Measurements from ENCODE around the gene MTO1. TPM values are rescaled to one million over a fixed set of nuclear protein-coding genes. Genes with fewer than 3 reads are reported as not detected.
"Not testable (repeated sequence)": the region's sequence is repeated elsewhere in the genome, so short reads cannot be mapped to it uniquely, and the experiment has no call there.

Gene MTO1
- total RNA-seq, 5 donors from 2014 or later (not counting 1 experiment from before 2014, with no cell fraction given) = 55.0 to 80.4 (median 59.3) TPM

GRCh38 chr6:73528897-73529296 lies 67.4 kb downstream of the MTO1 start:
- H3K27ac Mint-ChIP-seq = no peak overlapping the region
- H3K9me3 Mint-ChIP-seq = no peaks in the 10 kb centered on the region

DNA sequence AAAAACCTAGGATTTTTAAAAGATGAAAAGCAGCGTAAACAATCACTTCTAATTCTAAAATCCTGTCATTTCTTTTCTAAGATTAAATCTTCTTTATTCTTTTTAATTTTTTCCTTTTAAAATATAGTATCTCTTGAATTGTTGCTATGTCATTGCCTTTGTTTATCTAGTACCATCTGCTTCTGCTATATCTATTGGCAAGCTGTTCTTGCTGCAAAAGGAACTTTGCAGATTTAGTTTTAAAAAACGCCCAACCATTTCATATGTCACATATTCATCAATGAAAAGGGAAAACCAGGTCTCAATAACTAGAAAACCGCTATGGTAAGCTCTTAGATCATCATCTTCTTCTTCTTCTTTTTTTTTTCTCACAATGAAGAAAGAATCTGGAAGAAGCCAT lies 70.8 kb downstream of the MTO1 start:
- POLR2A ChIA-PET = no interaction called here
- H3K27ac Mint-ChIP-seq = no peak overlapping the region
- Histone ChIP-seq H3K27ac (ENCODE audit: low read length) (no peak overlapping the region), H3K4me3 (ENCODE audit: control insufficient read depth in 1 of 2, extremely low read depth in 1 of 2, low read length in 1 of 2) (no peak overlapping the region), H3K36me3 (ENCODE audit: control insufficient read depth in 2 of 2, extremely low read depth in 1 of 2, insufficient read depth in 1 of 2, low read length in 1 of 2) (no peaks in the 10 kb centered on the region), H3K9me3 (no peaks in the 10 kb centered on the region), H3K27me3 (replicated peaks in 1 of 2; ENCODE audit: control insufficient read depth in 2 of 2, extremely low read depth in 1 of 2, insufficient read depth in 2 of 2, low read length in 1 of 2) (peaks cover 0 to 5% of the 10 kb centered on the region in 2 experiments), H3K4me1 (ENCODE audit: control insufficient read depth in 1 of 2, extremely low read depth in 1 of 2, insufficient read depth in 2 of 2, low read length in 2 of 2) (no peaks in the 10 kb centered on the region)
- H3K27me3 Mint-ChIP-seq = no peaks in the 10 kb centered on the region
- H3K9me3 Mint-ChIP-seq = no peaks in the 10 kb centered on the region
- no peaks in the 10 kb centered on the region for H3K36me3 Mint-ChIP-seq
- no peaks in the 10 kb centered on the region for H3K4me1 Mint-ChIP-seq
- DNase-seq = no peak
- H3K4me3 Mint-ChIP-seq = no peak overlapping the region
- CTCF ChIA-PET = interaction anchor here in 1 of 2 donors (0.7 kb wide), 1 partner anchor 1676 kb away, joined by 6 read pairs; no protein-coding TSS in a partner anchor
- WGBS (ENCODE audit: insufficient coverage) = no CpG with 5 or more reads among the region's 3 CpGs
- no peak for ATAC-seq (replicated peaks in 1 of 4)

More at GRCh38 chr6:73528897-73529296, 67.4 kb downstream of the MTO1 start:
- peaks cover 5 to 7% (median 6%) of the 10 kb centered on the region in 3 donors for H3K4me1 Mint-ChIP-seq
- DNase-seq (no peak), ATAC-seq (replicated peaks in 1 of 4) (no peak)
- no peak overlapping the region for H3K27ac ChIP-seq (ENCODE audit: low read length)
- no peak overlapping the region for H3K4me3 Mint-ChIP-seq
- H3K36me3 ChIP-seq (ENCODE audit: control insufficient read depth in 2 of 2, extremely low read depth in 1 of 2, insufficient read depth in 1 of 2, low read length in 1 of 2) = no peaks in the 10 kb centered on the region
- WGBS (ENCODE audit: insufficient coverage) = 83% methylated on average over 2 of the region's 7 CpGs
- H3K4me1 ChIP-seq (ENCODE audit: control insufficient read depth in 1 of 2, extremely low read depth in 1 of 2, insufficient read depth in 2 of 2, low read length in 2 of 2) = peaks cover 4 to 5% of the 10 kb centered on the region in 2 experiments
- H3K27me3 ChIP-seq (replicated peaks in 1 of 2; ENCODE audit: control insufficient read depth in 2 of 2, extremely low read depth in 1 of 2, insufficient read depth in 2 of 2, low read length in 1 of 2) = peaks cover 0 to 5% of the 10 kb centered on the region in 2 experiments
- peaks cover 3% of the 10 kb centered on the region for H3K36me3 Mint-ChIP-seq
- no peaks in the 10 kb centered on the region for H3K9me3 ChIP-seq
- H3K27me3 Mint-ChIP-seq = no peaks in the 10 kb centered on the region
- POLR2A ChIA-PET = no interaction called here
- CTCF ChIA-PET = no interaction called here
- H3K4me3 ChIP-seq (ENCODE audit: control insufficient read depth in 1 of 2, extremely low read depth in 1 of 2, low read length in 1 of 2) = no peak overlapping the region

DNA sequence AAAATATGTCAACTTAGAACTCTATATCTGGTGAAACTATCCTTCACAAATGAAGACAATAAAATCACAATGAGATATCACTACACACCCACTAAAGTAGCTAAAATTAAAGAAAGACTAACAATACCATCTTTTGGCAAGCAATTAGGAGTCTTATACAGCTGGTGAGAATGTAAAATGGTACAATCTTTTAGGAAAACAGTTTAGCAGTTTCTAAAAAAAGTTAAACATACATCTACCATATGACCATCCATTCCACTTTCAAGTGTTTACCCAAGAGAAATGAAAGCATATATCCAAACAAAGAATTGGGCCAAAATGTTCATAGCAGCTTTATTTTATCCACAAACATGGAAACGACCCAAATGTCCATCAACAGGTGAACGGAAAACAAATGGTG lies 73.1 kb downstream of the MTO1 start:
- no peaks in the 10 kb centered on the region for H3K27me3 Mint-ChIP-seq
- H3K4me3 Mint-ChIP-seq = no peak overlapping the region
- no peaks in the 10 kb centered on the region for H3K36me3 ChIP-seq (ENCODE audit: control insufficient read depth in 2 of 2, extremely low read depth in 1 of 2, insufficient read depth in 1 of 2, low read length in 1 of 2)
- ChIA-PET CTCF (no interaction called here), POLR2A (no interaction called here)
- no CpG with 5 or more reads among the region's 2 CpGs for WGBS (ENCODE audit: insufficient coverage)
- no peak overlapping the region for H3K27ac Mint-ChIP-seq
- H3K36me3 Mint-ChIP-seq = no peaks in the 10 kb centered on the region
- H3K27ac ChIP-seq (ENCODE audit: low read length) = no peak overlapping the region
- DNase-seq = no peak
- no peaks in the 10 kb centered on the region for H3K4me1 ChIP-seq (ENCODE audit: control insufficient read depth in 1 of 2, extremely low read depth in 1 of 2, insufficient read depth in 2 of 2, low read length in 2 of 2)
- no peak for ATAC-seq (replicated peaks in 1 of 4)
- H3K4me3 ChIP-seq (ENCODE audit: control insufficient read depth in 1 of 2, extremely low read depth in 1 of 2, low read length in 1 of 2) = no peak overlapping the region
- no peaks in the 10 kb centered on the region for H3K4me1 Mint-ChIP-seq
- no peaks in the 10 kb centered on the region for H3K9me3 ChIP-seq
- peaks cover 0 to 5% of the 10 kb centered on the region in 2 experiments for H3K27me3 ChIP-seq (replicated peaks in 1 of 2; ENCODE audit: control insufficient read depth in 2 of 2, extremely low read depth in 1 of 2, insufficient read depth in 2 of 2, low read length in 1 of 2)
- H3K9me3 Mint-ChIP-seq = no peaks in the 10 kb centered on the region

- ChIA-PET CTCF (interaction anchor here (0.5 kb wide), 2 partner anchors 66 to 1673 kb away, joined by 3 read pairs; no protein-coding TSS in a partner anchor), POLR2A (interaction anchor here in 1 of 2 donors (0.6 kb wide), 1 partner anchor 15 kb away, joined by 11 read pairs; no protein-coding TSS in a partner anchor)
- H3K4me3 Mint-ChIP-seq = no peak overlapping the region
- H3K4me1 ChIP-seq (ENCODE audit: control insufficient read depth in 1 of 2, extremely low read depth in 1 of 2, insufficient read depth in 2 of 2, low read length in 2 of 2) = no peaks in the 10 kb centered on the region
- H3K36me3 Mint-ChIP-seq = no peaks in the 10 kb centered on the region
- no peaks in the 10 kb centered on the region for H3K27me3 Mint-ChIP-seq
- no peaks in the 10 kb centered on the region for H3K9me3 ChIP-seq
- DNase-seq (no peak), ATAC-seq (replicated peaks in 1 of 4) (no peak)
- H3K4me3 ChIP-seq (ENCODE audit: control insufficient read depth in 1 of 2, extremely low read depth in 1 of 2, low read length in 1 of 2) = no peak overlapping the region
- no peaks in the 10 kb centered on the region for H3K4me1 Mint-ChIP-seq
- H3K9me3 Mint-ChIP-seq = no peaks in the 10 kb centered on the region
- no peaks in the 10 kb centered on the region for H3K27me3 ChIP-seq (replicated peaks in 1 of 2; ENCODE audit: control insufficient read depth in 2 of 2, extremely low read depth in 1 of 2, insufficient read depth in 2 of 2, low read length in 1 of 2)
- WGBS (ENCODE audit: insufficient coverage) = no CpG with 5 or more reads among the region's 3 CpGs
- H3K27ac ChIP-seq (ENCODE audit: low read length) = no peak overlapping the region
- no peak overlapping the region for H3K27ac Mint-ChIP-seq
- H3K36me3 ChIP-seq (ENCODE audit: control insufficient read depth in 2 of 2, extremely low read depth in 1 of 2, insufficient read depth in 1 of 2, low read length in 1 of 2) = no peaks in the 10 kb centered on the region
These were observed 76.1 kb downstream of the MTO1 start for GRCh38 chr6:73537677-73538076.

GRCh38 chr6:73538116-73538779 lies 76.7 kb downstream of the MTO1 start:
- POLR2A ChIA-PET = no interaction called here
- no peaks in the 10 kb centered on the region for H3K9me3 Mint-ChIP-seq
- Histone ChIP-seq H3K9me3 (no peaks in the 10 kb centered on the region), H3K27ac (ENCODE audit: low read length) (no peak overlapping the region), H3K27me3 (replicated peaks in 1 of 2; ENCODE audit: control insufficient read depth in 2 of 2, extremely low read depth in 1 of 2, insufficient read depth in 2 of 2, low read length in 1 of 2) (no peaks in the 10 kb centered on the region), H3K4me1 (ENCODE audit: control insufficient read depth in 1 of 2, extremely low read depth in 1 of 2, insufficient read depth in 2 of 2, low read length in 2 of 2) (no peaks in the 10 kb centered on the region), H3K4me3 (ENCODE audit: control insufficient read depth in 1 of 2, extremely low read depth in 1 of 2, low read length in 1 of 2) (no peak overlapping the region), H3K36me3 (ENCODE audit: control insufficient read depth in 2 of 2, extremely low read depth in 1 of 2, insufficient read depth in 1 of 2, low read length in 1 of 2) (no peaks in the 10 kb centered on the region)
- no CpG with 5 or more reads among the region's 10 CpGs for WGBS (ENCODE audit: insufficient coverage)
- H3K27me3 Mint-ChIP-seq = no peaks in the 10 kb centered on the region
- CTCF ChIA-PET = interaction anchor here (0.5 kb wide), 2 partner anchors 66 to 1672 kb away, joined by 3 read pairs; no protein-coding TSS in a partner anchor
- no peak overlapping the region for H3K4me3 Mint-ChIP-seq
- DNase-seq (no peak), ATAC-seq (replicated peaks in 1 of 4) (no peak)
- no peaks in the 10 kb centered on the region for H3K4me1 Mint-ChIP-seq
- H3K36me3 Mint-ChIP-seq = no peaks in the 10 kb centered on the region
- no peak overlapping the region for H3K27ac Mint-ChIP-seq

DNA sequence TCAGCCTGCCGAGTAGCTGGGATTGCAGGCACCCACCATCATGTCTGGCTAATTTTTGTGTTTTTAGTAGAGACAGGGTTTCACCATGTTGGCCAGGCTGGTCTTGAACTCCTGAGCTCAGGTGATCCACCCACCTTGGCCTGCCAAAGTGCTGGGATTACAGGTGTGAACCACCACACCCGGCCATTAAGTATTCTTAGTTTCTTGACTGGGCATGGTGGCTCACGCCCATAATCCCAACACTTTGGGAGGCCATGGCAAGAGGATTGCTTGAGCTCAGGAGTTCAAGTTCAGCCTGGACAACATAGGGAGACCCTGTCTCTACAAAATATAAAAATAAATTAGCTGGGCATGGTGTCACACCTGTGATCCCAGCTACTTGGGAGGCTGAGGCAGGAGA lies 80.9 kb downstream of the MTO1 start:
- H3K4me1 Mint-ChIP-seq, POLR2A ChIA-PET: not testable (repeated sequence)

More for the DNA sequence above, 80.9 kb downstream of the MTO1 start:
- H3K27ac ChIP-seq (ENCODE audit: low read length); DNase-seq; ATAC-seq (replicated peaks in 1 of 4); H3K27me3 ChIP-seq (replicated peaks in 1 of 2; ENCODE audit: control insufficient read depth in 2 of 2, extremely low read depth in 1 of 2, insufficient read depth in 2 of 2, low read length in 1 of 2); H3K27ac Mint-ChIP-seq; H3K36me3 Mint-ChIP-seq; H3K9me3 ChIP-seq; H3K4me1 ChIP-seq (ENCODE audit: control insufficient read depth in 1 of 2, extremely low read depth in 1 of 2, insufficient read depth in 2 of 2, low read length in 2 of 2); H3K36me3 ChIP-seq (ENCODE audit: control insufficient read depth in 2 of 2, extremely low read depth in 1 of 2, insufficient read depth in 1 of 2, low read length in 1 of 2); H3K4me3 Mint-ChIP-seq; H3K9me3 Mint-ChIP-seq; H3K4me3 ChIP-seq (ENCODE audit: control insufficient read depth in 1 of 2, extremely low read depth in 1 of 2, low read length in 1 of 2); H3K27me3 Mint-ChIP-seq: not testable (repeated sequence)
- 90% methylated on average over 2 of the region's 3 CpGs for WGBS (ENCODE audit: insufficient coverage)
- CTCF ChIA-PET = interaction anchor here (0.6 to 0.9 kb wide), 2 partner anchors 12 to 33 kb away, joined by 3 read pairs; no protein-coding TSS in a partner anchor
